Glomerular visceral epithelial cell (primary cell): ENCODE data around the gene OR5B17.
"Not testable (repeated sequence)": the region's sequence is repeated elsewhere in the genome, so short reads cannot be mapped to it uniquely, and the experiment has no call there.

Experiments
- DNase-seq: peaks from one replicate; pipeline ENCODE4 v3.0.0-alpha.2; 2016; ENCODE audit errors: extremely low spot score

OR5B17 gene

GRCh38 chr11:58358969-58359368 lies at the start of gene OR5B17:
Gene OR5B17, minus strand, starts transcription at chr11:58359069. Its CDS starts 0 bp downstream, at chr11:58359069.
- no peak for DNase-seq

GRCh38 chr11:58406774-58407173 lies 47.9 kb upstream of the OR5B17 start, which contains the start of gene OR5B3:
Gene OR5B3, minus strand, starts transcription at chr11:58406874. Its CDS starts 3,465 bp downstream, at chr11:58403409.
- no peak for DNase-seq

GRCh38 chr11:58399622-58400021 lies 40.8 kb upstream of the OR5B17 start:
- DNase-seq, result not testable (repeated sequence)

- peak; percentile 48 for DNase-seq
Measured at GRCh38 chr11:58395581-58395980, 36.7 kb upstream of the OR5B17 start.

- DNase-seq, result peak; percentile 55
Measured at GRCh38 chr11:58394195-58394594, 35.3 kb upstream of the OR5B17 start.

GRCh38 chr11:58392746-58393145 lies 33.9 kb upstream of the OR5B17 start:
- no peak for DNase-seq

- no peak for DNase-seq
Measured at GRCh38 chr11:58391879-58392278, 33.0 kb upstream of the OR5B17 start.

- DNase-seq, result no peak
Measured at GRCh38 chr11:58390551-58391063, 31.7 kb upstream of the OR5B17 start.

- DNase-seq, result no peak
Measured at GRCh38 chr11:58354727-58355126, 4.1 kb downstream of the OR5B17 start.

- no peak for DNase-seq
Measured at GRCh38 chr11:58345204-58345603, 13.7 kb downstream of the OR5B17 start.

GRCh38 chr11:58334708-58335107 lies 24.2 kb downstream of the OR5B17 start:
- peak; percentile 67 for DNase-seq

- no peak for DNase-seq
Measured at GRCh38 chr11:58330861-58331260, 28.0 kb downstream of the OR5B17 start.

GRCh38 chr11:58318532-58318931 lies 40.3 kb downstream of the OR5B17 start:
- DNase-seq, result no peak

GRCh38 chr11:58316142-58316541 lies 42.7 kb downstream of the OR5B17 start:
- peak; percentile 16 for DNase-seq
